Superior temporal gyrus (tissue), 1 donor: ENCODE results near the gene TEAD2.
A peak's percentile ranks its signal among the peaks of the same experiment; 100 is the strongest.
"Not testable (repeated sequence)": the region's sequence is repeated elsewhere in the genome, so short reads cannot be mapped to it uniquely, and the experiment has no call there.

Experiments used
- DNase-seq: peaks from one replicate; pipeline ENCODE4 v3.0.0-alpha.2; 2016; ENCODE audit errors: extremely low spot score

The TEAD2 gene

DNA sequence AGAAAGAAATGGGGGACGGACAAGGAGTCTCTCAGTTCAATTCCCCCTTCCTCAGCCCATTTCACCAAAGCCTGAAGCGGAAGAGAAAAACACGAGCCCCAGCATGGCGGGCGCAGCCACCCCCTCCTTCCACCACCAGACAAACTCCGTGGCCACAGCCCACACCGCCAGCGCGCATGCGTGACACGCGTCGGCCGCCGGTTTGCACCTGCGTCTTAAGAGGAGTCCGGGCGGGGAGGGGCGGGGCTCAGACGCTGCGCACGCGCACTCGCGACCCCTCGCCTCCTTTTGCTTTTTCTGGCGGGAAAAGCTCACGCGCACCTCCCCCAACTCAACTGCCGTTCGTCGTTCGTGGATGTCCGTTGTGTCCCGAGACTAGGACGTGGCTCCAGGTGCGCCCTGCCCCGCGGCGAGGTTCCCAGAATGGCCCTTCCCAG, 25.7 kb upstream of the TEAD2 start, which contains the start of gene KASH5:
Gene KASH5, plus strand, starts transcription at position 314 of the 437 bp plus-strand sequence. CDS start 2,635 bp downstream, outside the sequence.
- DNase-seq = peak; percentile 20

DNA sequence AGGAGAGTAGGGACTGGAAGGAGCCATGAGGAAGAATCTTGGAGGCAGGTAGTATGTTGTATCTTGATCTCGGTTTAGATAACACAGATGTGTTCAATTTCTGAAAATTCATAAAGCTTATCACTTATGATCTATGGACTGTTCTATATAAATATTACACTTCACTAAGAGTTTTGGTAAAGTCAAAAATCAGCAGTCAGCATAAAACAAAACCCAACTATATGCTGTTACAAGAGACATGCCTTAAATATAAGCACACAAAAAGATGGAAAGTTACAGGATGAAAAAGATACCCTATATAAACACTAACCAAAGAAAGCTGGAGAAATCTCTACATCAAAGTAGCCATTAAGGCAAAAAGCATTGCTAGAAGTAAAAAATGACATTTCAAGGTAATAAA, 21.4 kb upstream of the TEAD2 start:
- no peak for DNase-seq

DNA sequence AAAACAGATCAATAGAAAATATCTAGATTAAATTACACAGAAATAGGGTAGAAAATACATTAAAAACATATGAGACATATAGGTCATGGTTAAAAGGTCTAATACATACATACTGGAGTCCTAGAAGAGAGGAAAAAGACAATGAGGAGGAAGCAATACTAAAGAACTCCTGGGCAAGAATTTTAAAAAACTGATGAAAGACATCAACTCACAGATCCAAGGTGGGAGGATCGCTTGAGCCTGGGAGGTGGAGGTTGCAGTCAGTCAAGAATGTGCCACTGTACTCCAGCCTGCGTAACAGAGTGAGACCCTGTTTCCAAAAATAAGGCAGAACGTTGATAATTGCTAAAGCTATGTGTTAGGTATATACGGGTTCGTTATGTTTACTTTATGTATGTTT, 20.4 kb upstream of the TEAD2 start:
- DNase-seq = no peak

DNA sequence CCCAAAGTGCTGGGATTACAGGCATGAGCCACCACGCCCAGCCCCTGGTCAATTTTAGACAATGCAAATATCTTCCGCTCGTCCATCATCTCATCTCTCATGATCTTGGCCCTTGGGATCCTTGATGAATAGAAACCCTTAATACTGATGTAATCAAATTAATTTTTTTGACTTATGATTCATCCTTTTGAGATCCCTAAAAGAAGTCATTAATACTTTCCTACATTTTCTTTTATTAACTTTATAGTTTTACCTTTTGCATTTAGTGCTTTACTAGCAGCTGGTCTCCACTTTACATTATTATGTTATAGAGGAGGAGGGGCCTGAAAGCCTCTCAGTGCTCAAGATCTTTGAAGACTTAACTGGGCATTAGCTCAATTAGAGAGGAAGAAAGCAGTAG, 18.2 kb upstream of the TEAD2 start:
- no peak for DNase-seq

DNA sequence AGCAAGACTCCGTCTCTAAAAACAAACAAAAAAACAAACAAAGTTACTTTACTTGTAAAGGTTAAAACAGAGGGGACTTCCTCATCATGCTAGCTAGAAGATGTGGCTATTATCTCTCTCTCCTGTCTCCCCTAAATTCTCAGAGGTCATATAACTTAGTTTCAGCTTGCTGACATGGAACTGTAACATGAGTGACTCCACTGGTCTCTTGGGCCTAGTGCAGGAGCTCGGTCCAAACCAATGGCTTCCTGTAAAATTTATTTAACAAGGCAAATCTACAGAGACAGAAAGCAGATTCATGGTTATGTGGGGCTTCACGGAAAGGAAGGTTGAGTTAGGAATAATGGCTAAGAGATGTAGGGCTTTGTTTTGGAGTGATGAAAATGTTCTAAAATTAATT, 16.3 kb upstream of the TEAD2 start:
- DNase-seq = no peak

DNA sequence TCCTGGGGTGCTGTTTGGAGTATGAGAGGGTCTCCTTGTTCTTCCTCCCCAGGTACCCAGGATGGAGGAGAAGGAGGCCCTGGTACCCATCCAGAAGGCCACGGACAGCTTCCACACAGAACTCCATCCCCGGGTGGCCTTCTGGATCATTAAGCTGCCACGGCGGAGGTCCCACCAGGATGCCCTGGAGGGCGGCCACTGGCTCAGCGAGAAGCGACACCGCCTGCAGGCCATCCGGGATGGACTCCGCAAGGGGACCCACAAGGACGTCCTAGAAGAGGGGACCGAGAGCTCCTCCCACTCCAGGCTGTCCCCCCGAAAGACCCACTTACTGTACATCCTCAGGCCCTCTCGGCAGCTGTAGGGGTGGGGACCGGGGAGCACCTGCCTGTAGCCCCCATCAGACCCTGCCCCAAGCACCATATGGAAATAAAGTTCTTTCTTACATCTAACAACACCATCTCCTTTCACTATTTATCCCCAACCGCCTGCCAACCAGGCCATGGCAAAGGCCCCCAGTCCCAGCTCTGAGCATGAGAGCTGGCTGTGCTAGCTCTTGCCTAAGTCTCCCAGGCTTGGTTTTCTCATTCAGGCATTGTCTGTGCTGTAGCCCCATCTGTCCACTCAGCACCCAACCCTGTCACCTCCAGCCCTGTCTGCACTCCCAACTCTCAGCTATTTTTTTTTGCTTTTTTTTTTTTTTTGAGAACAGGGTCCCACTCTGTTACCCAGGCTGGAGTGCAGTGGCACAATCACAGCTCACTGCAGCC, 12.6 kb upstream of the TEAD2 start:
- no peak for DNase-seq

DNA sequence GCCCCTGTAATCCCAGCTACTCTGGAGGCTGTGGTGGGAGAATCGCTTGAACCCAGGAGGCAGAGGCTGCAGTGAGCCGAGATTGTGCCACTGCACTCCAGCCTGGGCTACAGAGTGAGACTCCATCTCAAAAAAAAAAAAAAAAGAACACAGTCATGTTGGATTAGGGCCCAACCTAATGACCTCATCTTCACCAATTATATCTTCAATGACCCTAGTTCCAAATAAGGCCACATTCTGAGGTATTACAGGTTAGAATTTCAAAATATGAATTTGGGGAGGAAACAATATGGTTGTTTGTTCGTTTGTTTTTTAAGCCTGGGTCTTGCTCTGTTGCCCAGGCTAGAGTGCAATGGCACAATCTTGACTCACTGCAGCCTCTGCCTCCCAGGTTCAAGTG, 11.0 kb upstream of the TEAD2 start:
- not testable (repeated sequence) for DNase-seq

DNA sequence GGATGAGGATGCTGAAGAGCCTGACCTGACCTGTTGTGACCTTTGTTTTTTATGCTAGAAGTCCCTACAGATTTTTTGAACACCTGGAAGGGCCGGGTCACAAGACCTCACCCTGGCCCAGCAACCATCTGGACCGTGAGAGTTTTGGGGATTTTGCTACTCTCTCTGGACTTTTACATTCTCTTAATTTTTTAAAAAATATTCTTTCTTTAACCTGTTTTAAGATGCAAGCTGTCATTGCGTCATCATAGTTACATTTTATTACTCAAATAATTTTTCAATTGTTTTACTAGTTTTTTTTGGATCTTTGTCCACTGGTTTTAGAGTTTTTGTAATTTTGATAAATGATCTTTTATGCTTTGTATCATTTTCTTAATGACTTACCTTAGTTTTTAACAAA, 9.0 kb upstream of the TEAD2 start:
- no peak for DNase-seq

DNA sequence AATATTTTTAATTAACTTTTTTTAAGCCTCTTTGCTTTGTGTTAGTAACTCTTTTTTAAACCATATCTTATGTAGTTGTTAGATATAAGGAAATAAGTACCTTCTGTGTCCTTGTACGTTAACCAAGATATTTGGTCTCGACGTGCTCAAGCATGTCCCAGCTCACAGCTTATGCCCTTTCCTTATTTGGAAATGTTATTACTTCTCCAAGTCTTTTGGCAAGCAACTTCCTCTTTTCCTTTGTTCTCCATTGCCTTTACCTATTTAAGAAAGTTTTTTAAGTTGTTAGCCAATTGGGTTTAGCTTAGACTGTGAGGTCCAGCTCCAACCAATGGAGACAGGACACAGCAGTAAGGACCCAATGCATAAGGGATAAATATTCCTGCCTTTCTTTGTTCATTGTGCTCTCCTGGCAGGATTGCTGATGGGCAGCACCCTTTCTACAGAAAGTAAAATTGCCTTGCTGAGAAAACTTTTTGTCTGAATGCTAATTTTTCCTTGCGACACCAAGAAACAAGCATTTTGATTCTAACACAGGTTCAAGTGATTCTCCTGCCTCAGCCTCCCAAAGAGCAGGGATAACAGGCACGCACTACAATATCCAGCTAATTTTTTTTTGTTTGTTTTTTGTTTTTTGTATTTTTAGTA, 6.6 kb upstream of the TEAD2 start:
- no peak for DNase-seq

DNA sequence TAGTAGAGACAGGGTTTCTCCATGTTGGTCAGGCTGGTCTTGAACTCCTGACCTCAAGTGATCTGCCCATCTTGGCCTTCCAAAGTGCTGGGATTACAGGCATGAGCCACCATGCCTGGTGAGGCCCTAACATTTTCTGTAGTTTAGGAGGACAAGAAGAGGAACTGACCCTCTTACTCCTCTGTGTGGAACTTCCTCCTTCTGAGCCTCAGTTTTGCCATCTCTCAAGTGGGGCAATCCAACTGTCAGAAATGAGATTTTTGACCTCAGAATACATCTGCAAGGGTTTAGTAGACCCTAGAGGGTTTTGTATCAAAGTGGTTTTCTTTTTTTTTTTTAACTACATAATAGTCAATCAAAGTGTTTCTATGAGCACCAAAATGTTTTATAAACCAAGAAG, 3.9 kb upstream of the TEAD2 start:
- no peak for DNase-seq

DNA sequence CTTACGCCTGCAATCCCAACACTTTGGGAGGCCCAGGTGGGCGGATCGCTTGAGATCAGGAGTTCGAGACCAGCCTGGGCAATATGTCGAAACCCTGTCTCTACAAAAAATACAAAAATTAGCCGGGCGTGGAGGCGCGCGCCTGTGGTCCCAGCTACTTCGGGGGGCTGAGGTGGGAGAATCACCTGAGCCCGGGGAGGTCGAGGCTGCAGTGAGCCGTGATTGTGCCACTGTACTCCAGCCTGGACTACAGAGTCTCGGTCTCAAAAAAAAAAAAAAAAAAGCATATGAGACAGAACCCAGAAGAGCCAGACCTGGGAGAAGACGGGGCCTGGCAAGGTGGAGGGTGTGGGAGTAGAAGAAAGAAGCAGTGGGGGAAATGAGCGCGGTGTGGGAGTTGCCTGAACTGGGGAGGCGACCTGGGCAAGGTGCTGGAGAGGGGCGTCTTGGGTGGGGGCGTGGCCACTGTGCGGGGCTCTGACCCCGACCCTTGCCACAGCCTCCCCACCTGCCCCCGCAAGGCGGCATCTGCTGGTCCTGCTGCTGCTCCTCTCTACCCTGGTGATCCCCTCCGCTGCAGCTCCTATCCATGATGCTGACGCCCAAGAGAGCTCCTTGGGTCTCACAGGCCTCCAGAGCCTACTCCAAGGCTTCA, 2.0 kb upstream of the TEAD2 start:
- no peak for DNase-seq

DNA sequence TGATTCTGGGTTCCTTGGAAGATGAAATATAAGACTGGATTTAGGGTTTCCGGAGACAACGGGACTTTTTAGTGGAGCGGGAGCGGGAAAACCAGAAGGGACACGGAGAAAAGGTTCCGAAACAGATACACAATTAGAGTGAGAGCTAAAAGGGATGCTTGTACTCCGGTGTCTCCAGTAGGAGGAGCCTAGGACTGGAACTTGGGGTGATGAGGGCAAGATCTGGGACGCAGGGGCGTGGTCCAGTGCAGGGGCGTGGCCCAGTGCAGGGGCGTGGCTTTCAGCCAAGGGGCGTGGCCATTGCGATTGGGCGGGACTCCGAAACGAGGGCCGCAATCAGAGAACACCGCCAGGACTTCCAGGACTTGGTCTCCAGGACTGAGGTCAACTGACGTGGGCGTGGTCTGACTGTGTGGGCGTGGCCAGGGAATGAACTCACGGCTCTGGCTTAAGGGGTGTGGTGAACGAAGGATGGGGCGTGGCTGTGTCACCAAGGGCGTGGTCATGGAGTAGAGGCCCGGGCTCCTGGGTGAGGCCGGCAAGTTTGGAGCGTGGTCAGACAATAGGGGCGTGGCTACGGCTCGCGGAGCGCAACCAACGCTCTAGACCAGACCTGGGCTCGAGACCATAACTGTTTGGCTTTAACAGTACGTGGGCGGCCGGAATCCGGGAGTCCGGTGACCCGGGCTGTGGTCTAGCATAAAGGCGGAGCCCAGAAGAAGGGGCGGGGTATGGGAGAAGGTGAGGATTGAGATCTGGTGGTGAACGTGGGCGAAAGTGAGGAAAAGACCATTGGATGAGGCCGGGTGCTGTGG, 1.3 kb upstream of the TEAD2 start, which contains the start of gene DKKL1:
Gene DKKL1, plus strand, starts transcription at position 610 of the 815 bp plus-strand sequence. Its CDS starts 122 bp downstream, at position 732.
- DNase-seq = no peak

DNA sequence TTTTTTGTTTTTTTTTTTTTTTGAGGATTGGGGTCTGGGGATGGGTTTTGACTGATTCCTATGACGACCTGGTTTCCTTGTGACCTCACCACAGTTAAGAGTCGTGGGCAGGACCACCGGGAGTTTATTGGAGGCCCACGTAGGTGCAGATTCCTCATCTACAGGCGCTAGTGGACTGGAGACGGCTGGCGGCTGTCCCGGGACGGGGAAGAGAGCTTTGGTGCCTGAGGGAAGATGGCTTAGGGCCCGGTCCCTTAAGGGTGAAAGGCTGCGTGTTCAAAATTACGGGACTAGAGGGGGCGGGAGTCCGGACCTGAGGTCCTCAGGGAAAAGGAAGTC, 682 bp upstream of the TEAD2 start:
- no peak for DNase-seq

DNA sequence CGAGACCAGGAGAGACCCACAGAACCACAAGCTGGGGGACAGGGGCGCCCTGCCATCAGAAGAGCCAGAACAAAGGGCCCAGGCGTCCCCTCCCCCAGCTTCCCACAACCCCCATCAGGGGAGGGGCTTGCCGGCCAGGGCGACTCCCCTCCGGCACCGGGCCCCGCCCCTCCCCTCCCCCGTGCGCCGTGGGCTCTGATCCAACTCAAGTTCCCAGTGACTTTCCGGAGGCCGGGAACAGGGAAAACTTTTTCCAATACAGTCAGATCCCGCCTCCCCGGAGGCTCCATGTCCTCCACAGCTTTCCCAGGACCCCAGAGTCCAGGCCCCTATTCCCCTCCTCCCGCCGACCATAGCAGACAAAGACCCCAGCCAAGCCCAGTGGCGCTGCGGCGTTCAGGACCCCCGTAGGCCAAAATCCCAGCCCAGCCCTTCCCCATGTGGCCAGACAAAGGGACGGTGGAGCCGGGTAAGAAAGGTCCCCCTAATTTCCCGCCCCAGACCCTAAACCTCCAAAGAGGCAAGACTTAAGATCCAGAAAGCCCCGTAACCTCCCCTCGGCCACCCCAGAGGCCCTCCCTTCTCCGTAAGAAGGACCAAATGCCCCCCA, 673 bp downstream of the TEAD2 start:
- DNase-seq = no peak

DNA sequence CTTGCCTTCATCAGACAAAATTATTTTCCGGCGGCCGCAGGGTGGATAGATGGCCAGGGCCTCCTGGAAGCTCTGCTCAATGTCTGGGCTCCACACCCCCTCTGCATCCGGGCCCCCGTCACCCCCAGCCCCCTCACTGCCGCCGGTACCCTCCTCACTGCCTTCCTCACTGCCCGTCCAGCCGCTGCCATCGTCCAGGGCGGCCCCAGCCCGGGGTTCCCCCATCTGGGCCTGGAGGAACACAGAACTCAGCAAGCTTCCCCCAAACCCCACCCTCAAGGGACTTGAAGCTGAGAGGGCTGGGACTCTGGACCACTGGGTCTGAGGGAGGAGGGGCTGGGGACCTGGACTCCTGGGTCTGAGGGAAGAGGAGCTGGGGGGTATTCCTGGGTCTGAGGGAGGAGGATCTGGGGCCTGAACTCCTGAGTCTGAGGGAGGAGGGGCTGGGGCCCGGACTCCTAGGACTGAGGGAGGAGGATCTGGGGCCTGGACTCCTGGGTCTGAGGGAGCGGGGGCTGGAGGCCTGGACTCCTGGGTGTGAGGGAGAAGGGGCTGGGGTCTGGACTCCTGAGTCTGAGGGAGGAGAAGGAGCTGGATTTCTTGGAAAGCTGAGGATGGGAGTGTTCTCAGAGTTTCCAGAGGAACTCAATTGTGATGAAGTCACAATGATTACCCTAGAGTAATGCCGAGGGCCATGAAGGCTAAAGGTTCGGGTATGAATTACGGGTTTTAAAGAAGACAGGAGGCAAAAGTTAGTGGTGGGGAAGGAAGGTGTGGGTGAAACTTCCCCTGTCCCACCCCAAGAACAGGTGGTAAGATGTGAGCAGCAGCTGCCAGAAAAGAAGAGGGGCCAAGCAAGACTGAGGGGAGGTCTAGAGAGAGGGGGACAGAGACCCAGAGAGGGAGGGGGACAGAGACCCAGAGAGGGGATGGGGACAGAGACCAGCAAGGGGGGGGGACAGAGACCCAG, 2.1 kb downstream of the TEAD2 start:
- DNase-seq = no peak

DNA sequence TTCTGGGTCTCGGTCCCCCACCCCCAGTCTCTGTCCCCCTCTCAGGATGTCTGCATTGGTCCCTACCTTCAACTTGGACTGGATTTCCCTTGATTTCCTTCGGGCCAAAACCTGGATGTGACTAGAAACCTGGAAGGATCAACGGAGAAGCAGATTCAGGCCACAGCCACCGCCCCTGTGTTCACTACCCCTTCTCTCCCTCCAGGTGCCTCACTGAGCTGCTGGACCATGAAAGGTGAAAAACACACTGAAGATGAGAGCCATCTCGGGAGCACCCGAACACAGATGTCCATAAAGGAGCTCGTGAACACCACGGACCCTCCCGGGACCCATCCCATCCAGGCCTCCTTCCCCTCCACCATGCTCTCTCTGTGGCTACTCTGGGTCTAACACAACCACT, 5.0 kb downstream of the TEAD2 start:
- DNase-seq = no peak

DNA sequence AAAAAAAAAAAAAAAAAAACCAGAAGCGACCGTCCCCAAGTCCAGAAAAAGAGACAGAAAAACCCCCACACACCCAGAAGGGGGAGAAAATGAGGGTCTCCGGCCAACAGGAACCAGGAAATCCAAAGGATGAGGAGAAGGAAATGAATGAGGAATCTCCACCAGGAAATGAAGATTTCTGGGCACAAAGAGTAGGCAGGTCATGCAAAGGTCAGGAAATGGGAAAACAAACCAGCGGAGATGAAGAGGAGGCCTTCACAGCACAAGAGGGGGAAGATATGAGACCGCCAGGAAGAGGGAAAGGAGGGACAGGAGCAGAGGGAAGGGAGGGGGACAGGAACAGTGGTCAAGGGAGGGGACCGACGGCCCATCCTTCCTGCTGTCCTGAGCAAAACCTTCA, 5.8 kb downstream of the TEAD2 start:
- no peak for DNase-seq

DNA sequence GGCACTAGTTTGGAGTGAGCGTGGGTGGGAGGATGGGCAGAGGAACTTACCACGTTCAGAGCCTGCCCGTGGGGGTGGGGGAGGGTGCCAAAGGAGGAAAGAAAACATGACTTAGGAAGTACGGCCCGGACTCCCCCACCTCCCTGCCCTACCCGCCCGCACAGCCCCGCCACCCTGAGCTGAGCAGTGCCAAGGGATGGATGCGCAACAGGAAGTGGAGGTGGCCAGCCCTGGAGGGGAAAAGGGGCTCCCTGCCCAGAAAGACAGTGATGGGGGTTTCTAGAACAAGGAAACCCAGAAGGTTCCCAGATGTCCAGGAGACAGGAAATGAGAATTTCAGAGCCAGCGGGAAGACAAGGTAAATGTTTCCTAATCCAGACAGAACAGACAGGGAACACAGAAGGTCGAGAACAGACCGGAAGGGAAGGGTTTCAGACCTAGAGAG, 6.3 kb downstream of the TEAD2 start:
- DNase-seq = no peak

DNA sequence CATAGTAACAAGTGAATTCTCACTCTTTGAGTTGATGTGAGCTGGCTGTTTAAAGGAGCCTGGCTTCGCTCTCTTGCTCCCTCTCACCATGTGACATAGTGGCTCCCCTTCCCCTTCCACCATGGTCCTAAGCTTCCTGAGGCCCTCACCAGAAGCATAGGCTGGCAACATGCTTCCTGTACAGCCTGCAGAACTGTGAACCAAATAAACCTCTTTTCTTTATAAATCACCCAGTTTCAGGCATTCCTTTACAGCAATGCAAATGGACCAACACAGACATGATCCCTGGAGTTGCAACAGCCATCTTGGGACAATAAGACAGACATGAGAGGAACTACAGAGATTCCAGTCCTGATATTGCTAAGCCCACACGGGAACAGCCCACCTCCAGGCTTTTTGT, 12.6 kb downstream of the TEAD2 start:
- DNase-seq = no peak
